Mesendoderm (in vitro differentiated cells): ENCODE results near the gene RPS15A.
A peak's percentile ranks its signal among the peaks of the same experiment; 100 is the strongest.

Experiments used
- DNase-seq: peaks from one replicate; pipeline ENCODE4 v3.0.0; 2013
- H2AK5ac ChIP-seq: 2 replicates; pipeline ENCODE4 v1.6.1; 2013; ENCODE audit warnings: low read length, inconsistent platforms
- H2BK120ac ChIP-seq: 2 replicates; pipeline ENCODE4 v1.6.1; 2013; ENCODE audit warnings: low read depth, mild to moderate bottlenecking, low read length, moderate library complexity, mixed read lengths
- H2BK15ac ChIP-seq: replicated peaks from 2 replicates; pipeline ENCODE4 v1.6.1; 2013; ENCODE audit warnings: low read depth, mild to moderate bottlenecking, moderate library complexity
- H2BK5ac ChIP-seq: 2 replicates; pipeline ENCODE4 v1.6.1; 2013; ENCODE audit warnings: low read length, inconsistent platforms
- H3K18ac ChIP-seq: 2 replicates; pipeline ENCODE4 v1.6.1; 2013; ENCODE audit warnings: mild to moderate bottlenecking, low read length, mixed read lengths
- H3K23ac ChIP-seq: one replicate; pipeline ENCODE4 v1.6.1; 2013; ENCODE audit warnings: low read length
- H3K27ac ChIP-seq: 2 replicates; pipeline ENCODE4 v1.5.1; 2013; ENCODE audit warnings: low read depth, mild to moderate bottlenecking, inconsistent platforms, low read length, moderate library complexity
- H3K27me3 ChIP-seq: 2 replicates; pipeline ENCODE4 v1.6.1; 2013; ENCODE audit warnings: low read length, control low read depth, mild to moderate bottlenecking, inconsistent platforms; ENCODE audit not compliant: insufficient read depth, poor library complexity
- H3K36me3 ChIP-seq: 2 replicates; pipeline ENCODE4 v1.6.1; 2013; ENCODE audit warnings: low read length, inconsistent platforms; ENCODE audit not compliant: control insufficient read depth, insufficient read depth
- H3K4ac ChIP-seq: one replicate; pipeline ENCODE4 v1.6.1; 2013; ENCODE audit warnings: low read depth, mild to moderate bottlenecking, low read length, moderate library complexity
- H3K4me1 ChIP-seq: 2 replicates; pipeline ENCODE4 v1.6.1; 2013; ENCODE audit warnings: low read depth, low read length, inconsistent platforms; ENCODE audit not compliant: control insufficient read depth
- H3K4me2 ChIP-seq: 2 replicates; pipeline ENCODE4 v1.6.1; 2013; ENCODE audit warnings: low read length
- H3K4me3 ChIP-seq: 2 replicates; pipeline ENCODE4 v1.5.1; 2013; ENCODE audit warnings: mild to moderate bottlenecking, low read length
- H3K56ac ChIP-seq: one replicate; pipeline ENCODE4 v1.6.1; 2013; ENCODE audit warnings: low read length
- H3K79me1 ChIP-seq: 2 replicates; pipeline ENCODE4 v1.6.1; 2013; ENCODE audit warnings: low read length, inconsistent platforms
- H3K79me2 ChIP-seq: 2 replicates; pipeline ENCODE4 v1.6.1; 2013; ENCODE audit warnings: mild to moderate bottlenecking, low read length; ENCODE audit not compliant: control insufficient read depth, insufficient read depth
- H3K9ac ChIP-seq: 2 replicates; pipeline ENCODE4 v1.6.1; 2013; ENCODE audit warnings: low read length, inconsistent platforms
- H4K5ac ChIP-seq: one replicate; pipeline ENCODE4 v1.6.1; 2013; ENCODE audit warnings: low read length
- H4K8ac ChIP-seq: one replicate; pipeline ENCODE4 v1.6.1; 2013; ENCODE audit warnings: low read depth, mild to moderate bottlenecking, control low read depth, low read length, moderate library complexity
- WGBS: extraction: QIAGEN DNeasy Blood & Tissue Kit; methylation state at CpG from one replicate; pipeline ENCODE4 v1.1.7; 2013; ENCODE audit warnings: low lambda C conversion rate, missing lambda C conversion rate; ENCODE audit not compliant: insufficient coverage; ENCODE audit errors: extremely low coverage; 5-methylcytosine and 5-hydroxymethylcytosine counted together

RPS15A gene

GRCh38 chr16:18796377-18796776 lies 6.2 kb upstream of the RPS15A start:
- no CpG with 5 or more reads among the region's 1 CpG for WGBS
- H2BK15ac ChIP-seq, result no peak overlapping the region
- H3K36me3 ChIP-seq, result peaks cover 7% of the 10 kb centered on the region
- H3K23ac ChIP-seq, result no peak overlapping the region
- no peak overlapping the region for H3K56ac ChIP-seq
- no peak overlapping the region for H3K4me3 ChIP-seq
- H3K79me2 ChIP-seq, result peaks cover 37% of the 10 kb centered on the region
- H3K27ac ChIP-seq, result no peak overlapping the region
- no peaks in the 10 kb centered on the region for H3K27me3 ChIP-seq
- no peak overlapping the region for H3K4me2 ChIP-seq
- no peak overlapping the region for H2BK5ac ChIP-seq
- H2AK5ac ChIP-seq, result no peak overlapping the region
- no peaks in the 10 kb centered on the region for H3K4me1 ChIP-seq
- no peak overlapping the region for H2BK120ac ChIP-seq
- no peak overlapping the region for H4K5ac ChIP-seq
- no peak for DNase-seq
- peaks cover 6% of the 10 kb centered on the region for H3K79me1 ChIP-seq
- H3K9ac ChIP-seq, result no peak overlapping the region
- no peak overlapping the region for H3K4ac ChIP-seq
- H3K18ac ChIP-seq, result no peak overlapping the region
- H4K8ac ChIP-seq, result no peak overlapping the region

- Histone ChIP-seq H3K79me1 (peaks cover 5% of the 10 kb centered on the region), H2BK120ac (no peak overlapping the region), H3K4me1 (no peaks in the 10 kb centered on the region), H3K56ac (no peak overlapping the region), H2AK5ac (no peak overlapping the region), H3K4me2 (no peak overlapping the region), H4K5ac (no peak overlapping the region), H3K18ac (no peak overlapping the region), H3K27me3 (no peaks in the 10 kb centered on the region), H4K8ac (no peak overlapping the region), H3K36me3 (peaks cover 13% of the 10 kb centered on the region), H3K23ac (no peak overlapping the region), H3K79me2 (peaks cover 27% of the 10 kb centered on the region), H2BK15ac (no peak overlapping the region), H2BK5ac (no peak overlapping the region), H3K9ac (no peak overlapping the region), H3K4me3 (no peak overlapping the region), H3K27ac (no peak overlapping the region), H3K4ac (no peak overlapping the region)
- WGBS, result no CpG with 5 or more reads among the region's 11 CpGs
- DNase-seq, result no peak
Measured at GRCh38 chr16:18792836-18793433, 2.8 kb upstream of the RPS15A start.

- H3K36me3 ChIP-seq, result peaks cover 26% of the 10 kb centered on the region
- H3K23ac ChIP-seq, result no peak overlapping the region
- no peak overlapping the region for H2AK5ac ChIP-seq
- peaks cover 5% of the 10 kb centered on the region for H3K4me1 ChIP-seq
- peak overlapping the region; percentile 97 for H3K56ac ChIP-seq
- no peak overlapping the region for H4K8ac ChIP-seq
- H2BK5ac ChIP-seq, result no peak overlapping the region
- no CpG with 5 or more reads among the region's 5 CpGs for WGBS
- no peak overlapping the region for H2BK15ac ChIP-seq
- peak overlapping the region; percentile 91 for H3K4me2 ChIP-seq
- H4K5ac ChIP-seq, result no peak overlapping the region
- peak overlapping the region; percentile 58 for H3K27ac ChIP-seq
- H3K18ac ChIP-seq, result peak overlapping the region; percentile 60
- H3K79me1 ChIP-seq, result peaks cover 6% of the 10 kb centered on the region
- DNase-seq, result no peak
- peak overlapping the region; percentile 100 for H3K4ac ChIP-seq
- H3K9ac ChIP-seq, result peak overlapping the region; percentile 81
- no peaks in the 10 kb centered on the region for H3K27me3 ChIP-seq
- H3K4me3 ChIP-seq, result peak overlapping the region; percentile 60
- peaks cover 57% of the 10 kb centered on the region for H3K79me2 ChIP-seq
- no peak overlapping the region for H2BK120ac ChIP-seq
Measured at GRCh38 chr16:18789515-18789849, 652 bp downstream of the RPS15A start.

GRCh38 chr16:18788828-18789514 lies 1.2 kb downstream of the RPS15A start:
- no CpG with 5 or more reads among the region's 20 CpGs for WGBS
- Histone ChIP-seq H2BK5ac (no peak overlapping the region), H3K23ac (peak overlapping the region; percentile 80), H3K4me3 (peak overlapping the region; percentile 60), H3K36me3 (peaks cover 24% of the 10 kb centered on the region), H2AK5ac (no peak overlapping the region), H3K4me2 (peak overlapping the region; percentile 91), H3K27ac (peak overlapping the region; percentile 3), H3K56ac (peak overlapping the region; percentile 97), H3K9ac (peak overlapping the region; percentile 81), H3K79me1 (peaks cover 6% of the 10 kb centered on the region), H3K79me2 (peaks cover 60% of the 10 kb centered on the region), H2BK15ac (no peak overlapping the region), H4K5ac (no peak overlapping the region), H2BK120ac (no peak overlapping the region), H3K27me3 (no peaks in the 10 kb centered on the region), H3K4ac (no peak overlapping the region), H3K18ac (no peak overlapping the region), H4K8ac (no peak overlapping the region), H3K4me1 (peaks cover 5% of the 10 kb centered on the region)
- DNase-seq, result no peak

GRCh38 chr16:18784917-18785623 lies 5.1 kb downstream of the RPS15A start:
- Histone ChIP-seq H3K27me3 (no peaks in the 10 kb centered on the region), H3K79me2 (peaks cover 67% of the 10 kb centered on the region), H3K4me2 (peak overlapping the region; percentile 43), H3K56ac (peak overlapping the region; percentile 58), H3K23ac (no peak overlapping the region), H3K4me3 (no peak overlapping the region), H3K36me3 (peaks cover 28% of the 10 kb centered on the region), H3K18ac (no peak overlapping the region), H4K5ac (no peak overlapping the region), H3K79me1 (peaks cover 8% of the 10 kb centered on the region), H3K4ac (no peak overlapping the region), H2BK5ac (no peak overlapping the region), H2BK15ac (no peak overlapping the region), H4K8ac (no peak overlapping the region), H3K9ac (peak overlapping the region; percentile 51), H2AK5ac (no peak overlapping the region), H3K27ac (no peak overlapping the region), H3K4me1 (peaks cover 5% of the 10 kb centered on the region), H2BK120ac (no peak overlapping the region)
- DNase-seq, result no peak
- WGBS, result no CpG with 5 or more reads among the region's 8 CpGs
